ENCODE results near the gene RCC2.

DNA sequence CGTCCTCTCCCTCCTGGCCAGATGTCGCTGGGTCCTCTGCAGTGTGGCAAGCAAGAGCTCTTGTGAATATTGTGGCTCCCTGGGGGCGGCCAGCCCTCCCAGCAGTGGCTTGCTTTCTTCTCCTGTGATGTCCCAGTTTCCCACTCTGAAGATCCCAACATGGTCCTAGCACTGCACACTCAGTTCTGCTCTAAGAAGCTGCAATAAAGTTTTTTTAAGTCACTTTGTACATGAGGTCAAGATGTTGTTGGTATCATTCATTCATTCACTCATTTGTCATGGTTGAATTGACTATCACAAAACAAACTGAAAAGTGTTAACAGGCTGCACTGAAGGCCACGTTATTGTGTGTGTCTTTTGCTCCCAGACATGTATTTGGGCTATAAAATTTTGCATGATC, 75.7 kb downstream of the RCC2 start:
- TF ChIP-seq, protein P1, sequence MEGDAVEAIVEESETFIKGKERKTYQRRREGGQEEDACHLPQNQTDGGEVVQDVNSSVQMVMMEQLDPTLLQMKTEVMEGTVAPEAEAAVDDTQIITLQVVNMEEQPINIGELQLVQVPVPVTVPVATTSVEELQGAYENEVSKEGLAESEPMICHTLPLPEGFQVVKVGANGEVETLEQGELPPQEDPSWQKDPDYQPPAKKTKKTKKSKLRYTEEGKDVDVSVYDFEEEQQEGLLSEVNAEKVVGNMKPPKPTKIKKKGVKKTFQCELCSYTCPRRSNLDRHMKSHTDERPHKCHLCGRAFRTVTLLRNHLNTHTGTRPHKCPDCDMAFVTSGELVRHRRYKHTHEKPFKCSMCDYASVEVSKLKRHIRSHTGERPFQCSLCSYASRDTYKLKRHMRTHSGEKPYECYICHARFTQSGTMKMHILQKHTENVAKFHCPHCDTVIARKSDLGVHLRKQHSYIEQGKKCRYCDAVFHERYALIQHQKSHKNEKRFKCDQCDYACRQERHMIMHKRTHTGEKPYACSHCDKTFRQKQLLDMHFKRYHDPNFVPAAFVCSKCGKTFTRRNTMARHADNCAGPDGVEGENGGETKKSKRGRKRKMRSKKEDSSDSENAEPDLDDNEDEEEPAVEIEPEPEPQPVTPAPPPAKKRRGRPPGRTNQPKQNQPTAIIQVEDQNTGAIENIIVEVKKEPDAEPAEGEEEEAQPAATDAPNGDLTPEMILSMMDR (tag by site-specific recombination; IDR thresholded peaks at IDR 0.05): no peak
- no peak for TF ChIP-seq ZBTB8A (tag by site-specific recombination; IDR thresholded peaks at IDR 0.05)
- no peak for TF ChIP-seq ZBTB7A (tag by site-specific recombination; IDR thresholded peaks at IDR 0.05; ENCODE audit: low read depth)

Data from HEK293 (cell line).